T-helper 2 cell treated with Interferon-gamma antibody and Interleukin-4, amounts not matched to agents 5 μg/mL and 100 μg/mL, for 36 hours (primary cell): ENCODE data around the gene LRRK1.
A peak's percentile ranks its signal among the peaks of the same experiment; 100 is the strongest.

Experiments used
- DNase-seq: peaks from one replicate; pipeline ENCODE4 v3.0.0; 2021; ENCODE audit warnings: low spot score
- H3K27ac Mint-ChIP-seq: one replicate; pipeline ENCODE4 v1.8.0; 2021; ENCODE audit warnings: mild to moderate bottlenecking, mixed read lengths
- H3K27me3 Mint-ChIP-seq: one replicate; pipeline ENCODE4 v1.8.0; 2021; ENCODE audit warnings: low read depth, mixed read lengths
- H3K36me3 Mint-ChIP-seq: one replicate; pipeline ENCODE4 v1.8.0; 2021; ENCODE audit warnings: low read depth, mixed read lengths
- H3K4me1 Mint-ChIP-seq: one replicate; pipeline ENCODE4 v1.8.0; 2021; ENCODE audit warnings: low read depth, mixed read lengths
- H3K4me3 Mint-ChIP-seq: one replicate; pipeline ENCODE4 v1.8.0; 2022; ENCODE audit warnings: mild to moderate bottlenecking, moderate library complexity, mixed read lengths
- H3K9me3 Mint-ChIP-seq: one replicate; pipeline ENCODE4 v1.8.0; 2021; ENCODE audit warnings: mixed read lengths

The LRRK1 gene

GRCh38 chr15:101111570-101112262, 192.6 kb downstream of the LRRK1 start:
- no peak for DNase-seq
- Mint-ChIP-seq H3K4me3 (no peak overlapping the region), H3K9me3 (no peaks in the 10 kb centered on the region), H3K27ac (no peak overlapping the region), H3K4me1 (peaks cover 3% of the 10 kb centered on the region), H3K27me3 (no peaks in the 10 kb centered on the region), H3K36me3 (no peaks in the 10 kb centered on the region)

- H3K27me3 Mint-ChIP-seq, result no peaks in the 10 kb centered on the region
- no peaks in the 10 kb centered on the region for H3K9me3 Mint-ChIP-seq
- H3K4me1 Mint-ChIP-seq, result peaks cover 3% of the 10 kb centered on the region
- no peak overlapping the region for H3K4me3 Mint-ChIP-seq
- no peak overlapping the region for H3K27ac Mint-ChIP-seq
- H3K36me3 Mint-ChIP-seq, result no peaks in the 10 kb centered on the region
- no peak for DNase-seq
Measured at GRCh38 chr15:101112336-101113113, 193.4 kb downstream of the LRRK1 start.

- Mint-ChIP-seq H3K27me3 (no peaks in the 10 kb centered on the region), H3K4me1 (peaks cover 3% of the 10 kb centered on the region), H3K36me3 (no peaks in the 10 kb centered on the region), H3K9me3 (no peaks in the 10 kb centered on the region), H3K4me3 (no peak overlapping the region), H3K27ac (no peak overlapping the region)
- no peak for DNase-seq
Measured at GRCh38 chr15:101113114-101114005, 194.2 kb downstream of the LRRK1 start.

GRCh38 chr15:101114166-101114565, 195.0 kb downstream of the LRRK1 start:
- DNase-seq, result no peak
- Mint-ChIP-seq H3K36me3 (no peaks in the 10 kb centered on the region), H3K27ac (no peak overlapping the region), H3K9me3 (no peaks in the 10 kb centered on the region), H3K27me3 (no peaks in the 10 kb centered on the region), H3K4me1 (peaks cover 3% of the 10 kb centered on the region), H3K4me3 (no peak overlapping the region)

- H3K4me1 Mint-ChIP-seq, result peaks cover 3% of the 10 kb centered on the region
- H3K9me3 Mint-ChIP-seq, result no peaks in the 10 kb centered on the region
- DNase-seq, result no peak
- no peaks in the 10 kb centered on the region for H3K27me3 Mint-ChIP-seq
- no peak overlapping the region for H3K4me3 Mint-ChIP-seq
- H3K36me3 Mint-ChIP-seq, result no peaks in the 10 kb centered on the region
- H3K27ac Mint-ChIP-seq, result no peak overlapping the region
Measured at GRCh38 chr15:101114610-101115009, 195.5 kb downstream of the LRRK1 start.

- Mint-ChIP-seq H3K9me3 (no peaks in the 10 kb centered on the region), H3K27me3 (no peaks in the 10 kb centered on the region), H3K36me3 (no peaks in the 10 kb centered on the region), H3K27ac (no peak overlapping the region), H3K4me3 (no peak overlapping the region), H3K4me1 (peaks cover 3% of the 10 kb centered on the region)
- no peak for DNase-seq
Measured at GRCh38 chr15:101115393-101115785, 196.2 kb downstream of the LRRK1 start.

GRCh38 chr15:101115786-101116680, 196.9 kb downstream of the LRRK1 start:
- Mint-ChIP-seq H3K9me3 (no peaks in the 10 kb centered on the region), H3K27ac (no peak overlapping the region), H3K4me3 (no peak overlapping the region), H3K27me3 (no peaks in the 10 kb centered on the region), H3K4me1 (peaks cover 3% of the 10 kb centered on the region), H3K36me3 (no peaks in the 10 kb centered on the region)
- no peak for DNase-seq

- no peak for DNase-seq
- Mint-ChIP-seq H3K27me3 (no peaks in the 10 kb centered on the region), H3K36me3 (no peaks in the 10 kb centered on the region), H3K4me3 (no peak overlapping the region), H3K9me3 (no peaks in the 10 kb centered on the region), H3K27ac (peak overlapping the region; percentile 21), H3K4me1 (peaks cover 5% of the 10 kb centered on the region)
Measured at GRCh38 chr15:101116681-101116976, 197.5 kb downstream of the LRRK1 start.

GRCh38 chr15:101118116-101118515, 199.0 kb downstream of the LRRK1 start:
- Mint-ChIP-seq H3K9me3 (no peaks in the 10 kb centered on the region), H3K4me1 (peaks cover 17% of the 10 kb centered on the region), H3K36me3 (peaks cover 2% of the 10 kb centered on the region), H3K4me3 (no peak overlapping the region), H3K27ac (no peak overlapping the region), H3K27me3 (no peaks in the 10 kb centered on the region)
- no peak for DNase-seq

- no peak overlapping the region for H3K27ac Mint-ChIP-seq
- H3K9me3 Mint-ChIP-seq, result no peaks in the 10 kb centered on the region
- H3K4me1 Mint-ChIP-seq, result peaks cover 22% of the 10 kb centered on the region
Measured at GRCh38 chr15:101118615-101119014, 199.5 kb downstream of the LRRK1 start.

GRCh38 chr15:101119181-101119580, 200.0 kb downstream of the LRRK1 start:
- no peak for DNase-seq
- Mint-ChIP-seq H3K9me3 (no peaks in the 10 kb centered on the region), H3K27ac (no peak overlapping the region), H3K27me3 (no peaks in the 10 kb centered on the region), H3K4me3 (no peak overlapping the region), H3K36me3 (peaks cover 2% of the 10 kb centered on the region), H3K4me1 (peaks cover 27% of the 10 kb centered on the region)

More at GRCh38 chr15:101118615-101119014, 199.5 kb downstream of the LRRK1 start:
- no peak for DNase-seq
- peaks cover 2% of the 10 kb centered on the region for H3K36me3 Mint-ChIP-seq
- no peaks in the 10 kb centered on the region for H3K27me3 Mint-ChIP-seq
- H3K4me3 Mint-ChIP-seq, result no peak overlapping the region
